GM21447 (cell line): ENCODE data around the gene LMCD1.

Experiments used
- ATAC-seq: cut with Tn5 transposase; IDR thresholded peaks from one replicate; pipeline ENCODE4 v1.9.1; 2021; ENCODE audit not compliant: unreplicated experiment

LMCD1 gene

GRCh38 chr3:8608041-8608790 lies 106.6 kb downstream of the LMCD1 start:
- no peak for ATAC-seq

DNA sequence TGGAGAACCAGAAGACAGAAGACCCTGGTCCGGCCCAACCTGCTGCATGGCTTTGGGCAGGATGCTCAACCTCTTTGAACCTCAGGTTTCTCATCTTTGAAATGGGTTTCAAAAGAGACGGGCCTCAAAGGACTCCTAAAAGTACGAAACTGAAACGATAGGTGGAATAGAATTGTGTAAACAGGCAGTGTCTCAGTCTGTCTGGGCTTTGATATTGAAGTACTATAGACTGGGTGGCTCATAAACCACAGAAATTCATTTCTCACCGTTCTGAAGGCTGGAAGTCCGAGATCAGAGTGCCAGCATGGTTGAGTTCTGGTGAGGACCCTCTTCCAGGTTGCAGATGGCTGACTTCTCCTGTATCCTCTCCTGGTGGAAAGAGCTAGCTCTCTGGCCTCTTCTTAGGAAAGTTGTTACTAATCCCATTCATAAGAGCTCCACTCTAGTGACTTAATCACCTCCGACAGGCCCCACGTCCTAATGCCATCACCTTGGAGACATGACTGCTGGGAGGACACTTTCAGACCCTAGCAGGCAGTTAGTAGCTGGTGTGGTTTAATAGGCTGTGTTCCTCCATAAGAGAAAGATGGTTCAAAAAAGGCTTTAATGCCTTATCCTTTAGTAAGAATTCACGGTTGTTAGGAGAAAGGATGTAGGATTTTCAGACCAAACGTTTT lies 107.3 kb downstream of the LMCD1 start:
- no peak for ATAC-seq

DNA sequence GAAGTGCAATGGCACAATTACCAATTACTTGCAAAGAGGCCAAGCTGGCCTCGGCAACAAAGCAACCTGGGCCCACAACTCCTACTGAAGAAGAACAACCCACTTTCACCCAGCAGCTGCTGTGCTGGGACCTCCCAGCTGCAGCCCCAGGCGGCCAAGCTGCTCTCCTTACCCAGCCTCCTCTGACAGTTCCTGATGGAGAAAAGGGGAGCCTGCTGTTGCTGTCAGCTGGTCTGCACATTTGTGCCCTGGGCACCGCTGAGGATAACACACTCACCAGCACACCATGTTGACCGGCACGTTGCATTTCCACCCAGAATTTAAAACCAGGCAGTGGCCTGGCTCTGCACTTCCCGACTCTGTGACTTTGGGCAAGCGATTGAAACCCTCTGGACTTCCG lies 109.3 kb downstream of the LMCD1 start:
- ATAC-seq, result no peak

GRCh38 chr3:8617921-8618320 lies 116.3 kb downstream of the LMCD1 start:
- no peak for ATAC-seq

GRCh38 chr3:8618950-8619349 lies 117.3 kb downstream of the LMCD1 start:
- ATAC-seq, result no peak

- ATAC-seq, result no peak
Measured at GRCh38 chr3:8619548-8619947, 117.9 kb downstream of the LMCD1 start.

DNA sequence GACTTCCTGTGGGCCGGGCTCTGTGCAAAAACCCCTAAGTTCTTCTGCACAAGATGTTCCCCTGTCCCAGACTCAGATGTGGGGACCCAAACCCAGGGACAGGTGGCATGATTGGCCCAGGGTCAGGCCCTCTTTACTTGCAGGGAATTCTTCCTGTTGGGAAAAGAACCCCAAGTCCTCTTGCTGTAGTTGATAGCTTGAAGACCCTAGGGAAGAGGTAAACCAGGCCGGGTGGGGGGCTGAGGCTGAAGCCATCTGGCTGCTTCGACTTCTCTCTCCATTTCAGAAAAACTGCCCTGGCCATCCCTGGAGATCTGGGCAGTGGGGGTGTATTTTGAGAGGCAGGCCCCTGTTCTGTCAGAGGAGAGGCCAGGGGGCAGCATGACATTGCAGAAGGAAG lies 119.5 kb downstream of the LMCD1 start:
- ATAC-seq, result no peak

GRCh38 chr3:8621872-8622271 lies 120.2 kb downstream of the LMCD1 start:
- ATAC-seq, result no peak

GRCh38 chr3:8622873-8623691 lies 121.5 kb downstream of the LMCD1 start:
- peak; percentile 92 for ATAC-seq

GRCh38 chr3:8623741-8624140 lies 122.1 kb downstream of the LMCD1 start:
- ATAC-seq, result no peak
